Measurements from ENCODE around the gene CASP5. TPM values are rescaled to one million over a fixed set of nuclear protein-coding genes. Genes with fewer than 3 reads are reported as not detected.

The CASP5 gene
- total and polyA plus RNA-seq, 2 of the 4 experiments (the other 2 are of a cell fraction) = not detected

DNA sequence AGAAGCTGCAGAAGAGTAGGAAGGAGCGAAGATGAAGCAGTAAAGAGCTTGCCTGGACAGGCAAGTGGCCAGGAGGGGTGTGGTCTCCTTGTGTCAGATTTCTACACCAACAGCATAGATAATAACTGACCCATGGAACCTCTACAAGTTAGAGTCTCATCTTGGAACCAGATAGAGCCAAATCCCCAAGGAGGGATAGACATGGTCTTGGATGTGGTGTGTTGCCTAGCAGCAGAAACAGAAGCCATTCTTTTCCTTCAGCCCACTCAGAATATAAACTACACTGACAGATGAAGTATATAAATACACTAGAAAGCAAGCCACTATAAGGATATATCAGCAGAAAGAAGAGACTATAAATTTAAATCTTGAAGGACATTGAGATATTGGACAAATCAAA is 26.5 kb upstream of the CASP5 start:
- Histone ChIP-seq H2AK9ac (replicated peaks; ENCODE audit: low read depth, low read length, poor library complexity) (no peak overlapping the region), H2BK5ac (ENCODE audit: low read depth, low read length, poor library complexity, severe bottlenecking) (no peak overlapping the region), H3K36me3 (ENCODE audit: control insufficient read depth, insufficient read depth, low read length) (no peaks in the 10 kb centered on the region), H3K18ac (ENCODE audit: low read depth, low read length) (peak overlapping the region; percentile 33), H4K91ac (ENCODE audit: insufficient read depth, low read depth, low read length) (peak overlapping the region; percentile 20), H2BK20ac (ENCODE audit: low read depth, low read length) (peak overlapping the region; percentile 86), H4K20me1 (ENCODE audit: insufficient read depth, low read length) (no peaks in the 10 kb centered on the region), H3K9me1 (ENCODE audit: insufficient read depth, low read length) (no peaks in the 10 kb centered on the region), H2AK5ac (ENCODE audit: low read depth, low read length) (peak overlapping the region; percentile 18), H3K4ac (ENCODE audit: low read depth, low read length) (peak overlapping the region; percentile 65), H3K4me3 (ENCODE audit: insufficient read depth, low read depth, low read length) (no peak overlapping the region), H2BK120ac (ENCODE audit: low read depth, low read length) (peak overlapping the region; percentile 53), H3K9ac (ENCODE audit: low read depth, low read length) (no peak overlapping the region), H3K9me3 (ENCODE audit: control insufficient read depth, insufficient read depth, low read length) (no peaks in the 10 kb centered on the region), H3K4me2 (ENCODE audit: low read depth, low read length) (no peak overlapping the region), H3K27me3 (ENCODE audit: control insufficient read depth, insufficient read depth, low read length) (no peaks in the 10 kb centered on the region), H4K8ac (ENCODE audit: low read depth in 2 of 2, low read length in 2 of 2) (peak overlapping the region; percentile 25 to 56; a peak in 1 of 4 replicates), H3K4me1 (ENCODE audit: control insufficient read depth, insufficient read depth, low read length) (peaks cover 7% of the 10 kb centered on the region), H3K79me1 (ENCODE audit: low read depth in 1 of 2, low read length in 2 of 2) (peaks cover 0 to 8% of the 10 kb centered on the region in 2 experiments; a peak in 1 of 4 replicates), H3K14ac (replicated peaks; ENCODE audit: low read depth, low read length) (0 out of 2 replicates have a peak overlapping the region, but pooled peaks have one; percentile 22), H2AFZ (replicated peaks; ENCODE audit: low read length, poor library complexity) (no peak overlapping the region), H3K56ac (ENCODE audit: extremely low read depth, insufficient read depth, low read length) (no peak overlapping the region; the same call in 1 of the 2 replicates), H3K27ac (ENCODE audit: insufficient read depth, low read length) (no peak overlapping the region), H4K5ac (ENCODE audit: low read depth, low read length) (peak overlapping the region; percentile 38), H3K23ac (ENCODE audit: low read depth, low read length) (no peak overlapping the region), H2BK15ac (ENCODE audit: low read depth, low read length) (peak overlapping the region; percentile 94; the same call in 2 of the 3 replicates)
- BruUV-seq (replicated peaks) = no TSS peak
- dilution Hi-C loops (cut with HindIII; ENCODE audit: low sequenced_read_pairs, unreplicated experiment) = no loop called here
- no CpG with 5 or more reads among the region's 1 CpG for WGBS, 2 experiments (ENCODE audit: extremely low coverage in 2 of 2, insufficient read length in 1 of 2)
- no peak for DNase-seq
- no peak for TF ChIP-seq RFX5 (IDR thresholded peaks at IDR 0.05; ENCODE audit: low read depth, low read length)
- no peak for TF ChIP-seq RCOR1 (IDR thresholded peaks at IDR 0.05; ENCODE audit: insufficient replicate concordance, low read length)
- TF ChIP-seq POLR2A (IDR thresholded peaks at IDR 0.05; ENCODE audit: low read depth, low read length) = no peak
- no peak for TF ChIP-seq MAZ (IDR thresholded peaks at IDR 0.05; ENCODE audit: borderline replicate concordance, low read depth, low read length)
- no peak for TF ChIP-seq MXI1 (IDR thresholded peaks at IDR 0.05; ENCODE audit: borderline replicate concordance, low read depth, low read length)
- TF ChIP-seq, protein P1, sequence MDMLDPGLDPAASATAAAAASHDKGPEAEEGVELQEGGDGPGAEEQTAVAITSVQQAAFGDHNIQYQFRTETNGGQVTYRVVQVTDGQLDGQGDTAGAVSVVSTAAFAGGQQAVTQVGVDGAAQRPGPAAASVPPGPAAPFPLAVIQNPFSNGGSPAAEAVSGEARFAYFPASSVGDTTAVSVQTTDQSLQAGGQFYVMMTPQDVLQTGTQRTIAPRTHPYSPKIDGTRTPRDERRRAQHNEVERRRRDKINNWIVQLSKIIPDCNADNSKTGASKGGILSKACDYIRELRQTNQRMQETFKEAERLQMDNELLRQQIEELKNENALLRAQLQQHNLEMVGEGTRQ (IDR thresholded peaks at IDR 0.05; ENCODE audit: low read depth, low read length) = no peak
- TF ChIP-seq, protein P2, sequence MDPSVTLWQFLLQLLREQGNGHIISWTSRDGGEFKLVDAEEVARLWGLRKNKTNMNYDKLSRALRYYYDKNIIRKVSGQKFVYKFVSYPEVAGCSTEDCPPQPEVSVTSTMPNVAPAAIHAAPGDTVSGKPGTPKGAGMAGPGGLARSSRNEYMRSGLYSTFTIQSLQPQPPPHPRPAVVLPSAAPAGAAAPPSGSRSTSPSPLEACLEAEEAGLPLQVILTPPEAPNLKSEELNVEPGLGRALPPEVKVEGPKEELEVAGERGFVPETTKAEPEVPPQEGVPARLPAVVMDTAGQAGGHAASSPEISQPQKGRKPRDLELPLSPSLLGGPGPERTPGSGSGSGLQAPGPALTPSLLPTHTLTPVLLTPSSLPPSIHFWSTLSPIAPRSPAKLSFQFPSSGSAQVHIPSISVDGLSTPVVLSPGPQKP (IDR thresholded peaks at IDR 0.05; ENCODE audit: borderline replicate concordance, low read depth, low read length) = no peak
- no peak for TF ChIP-seq FOS (IDR thresholded peaks at IDR 0.05; ENCODE audit: low read depth, low read length)
- TF ChIP-seq RAD21 (IDR thresholded peaks at IDR 0.05; ENCODE audit: low read length) = no peak
- TF ChIP-seq, protein P3, sequence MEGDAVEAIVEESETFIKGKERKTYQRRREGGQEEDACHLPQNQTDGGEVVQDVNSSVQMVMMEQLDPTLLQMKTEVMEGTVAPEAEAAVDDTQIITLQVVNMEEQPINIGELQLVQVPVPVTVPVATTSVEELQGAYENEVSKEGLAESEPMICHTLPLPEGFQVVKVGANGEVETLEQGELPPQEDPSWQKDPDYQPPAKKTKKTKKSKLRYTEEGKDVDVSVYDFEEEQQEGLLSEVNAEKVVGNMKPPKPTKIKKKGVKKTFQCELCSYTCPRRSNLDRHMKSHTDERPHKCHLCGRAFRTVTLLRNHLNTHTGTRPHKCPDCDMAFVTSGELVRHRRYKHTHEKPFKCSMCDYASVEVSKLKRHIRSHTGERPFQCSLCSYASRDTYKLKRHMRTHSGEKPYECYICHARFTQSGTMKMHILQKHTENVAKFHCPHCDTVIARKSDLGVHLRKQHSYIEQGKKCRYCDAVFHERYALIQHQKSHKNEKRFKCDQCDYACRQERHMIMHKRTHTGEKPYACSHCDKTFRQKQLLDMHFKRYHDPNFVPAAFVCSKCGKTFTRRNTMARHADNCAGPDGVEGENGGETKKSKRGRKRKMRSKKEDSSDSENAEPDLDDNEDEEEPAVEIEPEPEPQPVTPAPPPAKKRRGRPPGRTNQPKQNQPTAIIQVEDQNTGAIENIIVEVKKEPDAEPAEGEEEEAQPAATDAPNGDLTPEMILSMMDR (conservative IDR thresholded peaks at IDR 0.05; ENCODE audit: low read depth, low read length) = no peak
- TF ChIP-seq BHLHE40 (IDR thresholded peaks at IDR 0.05; ENCODE audit: low read depth, low read length) = no peak
- TF ChIP-seq NFE2L2 (IDR thresholded peaks at IDR 0.05; ENCODE audit: low read depth, low read length) = no peak
- ChIA-PET CTCF (no interaction called here), POLR2A (ENCODE audit: unreplicated experiment) (no interaction called here)
- intact Hi-C loops (cut with micrococcal nuclease) = loop anchor here (5.0 kb wide), 2 partner anchors 128 to 813 kb away; no protein-coding TSS in a partner anchor
- in situ Hi-C loops (cut with MboI; ENCODE audit: low sequenced_read_pairs) = no loop called here
- no peak for ATAC-seq (ENCODE audit: low read depth)

Measured in IMR-90 (cell line).